Activated gamma-delta T cell (primary cell): ENCODE results near the gene KCNK4.
"Not testable (repeated sequence)": the region's sequence is repeated elsewhere in the genome, so short reads cannot be mapped to it uniquely, and the experiment has no call there.

ENCODE experiments used
- DNase-seq: peaks from one replicate; lab custom pipeline; 2025; lab: John Stamatoyannopoulos, UW
- total RNA-seq, 2 donors: gene quantifications; one replicate each; lab custom pipeline; 2026; lab: John Stamatoyannopoulos, UW

The KCNK4 gene
- 0.04 to 0.46 reads per million in 2 donors for total RNA-seq

- DNase-seq = no peak
These were observed at the start of gene KCNK4 for GRCh38 chr11:64291262-64291751. Gene KCNK4, plus strand, starts transcription at chr11:64291302. Its CDS starts 1,717 bp downstream, at chr11:64293019.

GRCh38 chr11:64241491-64242374, 49.4 kb upstream of the KCNK4 start:
- DNase-seq = no peak

GRCh38 chr11:64243236-64243854, 47.8 kb upstream of the KCNK4 start:
- DNase-seq = no peak

- DNase-seq = no peak
These were observed 47.0 kb upstream of the KCNK4 start for GRCh38 chr11:64244107-64244506.

GRCh38 chr11:64244966-64245365, 46.1 kb upstream of the KCNK4 start:
- no peak for DNase-seq

- DNase-seq = peak; percentile 51
These were observed 45.7 kb upstream of the KCNK4 start for GRCh38 chr11:64245401-64245796.

- DNase-seq = peak; percentile 48
These were observed 45.1 kb upstream of the KCNK4 start for GRCh38 chr11:64245797-64246620.

GRCh38 chr11:64246621-64246870, 44.6 kb upstream of the KCNK4 start:
- DNase-seq = not testable (repeated sequence)

GRCh38 chr11:64246871-64247728, 44.0 kb upstream of the KCNK4 start, which contains the start of gene PPP1R14B:
Gene PPP1R14B, minus strand, starts transcription at chr11:64246943. Its CDS starts 270 bp downstream, at chr11:64246673.
- peak; percentile 57 for DNase-seq

GRCh38 chr11:64247729-64248531, 43.2 kb upstream of the KCNK4 start:
- no peak for DNase-seq

GRCh38 chr11:64248578-64248977, 42.5 kb upstream of the KCNK4 start:
- no peak for DNase-seq

- no peak for DNase-seq
These were observed 42.1 kb upstream of the KCNK4 start for GRCh38 chr11:64249038-64249437.

GRCh38 chr11:64249563-64250414, 41.3 kb upstream of the KCNK4 start:
- DNase-seq = no peak

- no peak for DNase-seq
These were observed 40.6 kb upstream of the KCNK4 start for GRCh38 chr11:64250415-64251015.

GRCh38 chr11:64251016-64251752, 39.9 kb upstream of the KCNK4 start, which contains the start of gene PLCB3:
Gene PLCB3, plus strand, starts transcription at chr11:64251530. Its CDS starts 120 bp downstream, at chr11:64251650.
- DNase-seq = peak; percentile 57

GRCh38 chr11:64251753-64252002, 39.4 kb upstream of the KCNK4 start:
- DNase-seq = no peak

GRCh38 chr11:64252003-64252872, 38.9 kb upstream of the KCNK4 start:
- no peak for DNase-seq

- DNase-seq = no peak
These were observed 38.1 kb upstream of the KCNK4 start for GRCh38 chr11:64253043-64253442.
